NCI-H510A (cell line): ENCODE results near the gene NKAIN4.

ENCODE experiments used
- DNase-seq: peaks from one replicate; lab custom pipeline; 2025; lab: John Stamatoyannopoulos, UW

The NKAIN4 gene

GRCh38 chr20:63190828-63191227 lies 63.4 kb downstream of the NKAIN4 start:
- no peak for DNase-seq
